ENCODE measurements around the gene PDXK. TPM values are rescaled to one million over a fixed set of nuclear protein-coding genes. Genes with fewer than 3 reads are reported as not detected.

PDXK gene
- total and polyA plus RNA-seq, 5 experiments from 2014 or later = 27.1 to 60.6 (median 36.0) TPM

GRCh38 chr21:43767498-43767983, 48.6 kb downstream of the PDXK start:
- no peaks in the 10 kb centered on the region for H3K9me3 Mint-ChIP-seq
- H3K4me1 Mint-ChIP-seq = peaks cover 4 to 7% (median 5%) of the 10 kb centered on the region in 4 donors
- DNase-seq (no peak), ATAC-seq (no peak)
- no peak overlapping the region for H3K27ac Mint-ChIP-seq
- POLR2A ChIA-PET = no interaction called here
- H3K36me3 Mint-ChIP-seq = peaks cover 0 to 11% (median 5%) of the 10 kb centered on the region in 3 donors
- no peak overlapping the region for H3K4me3 Mint-ChIP-seq
- no peaks in the 10 kb centered on the region for H3K27me3 Mint-ChIP-seq

- Mint-ChIP-seq H3K4me3 (no peak overlapping the region), H3K27ac (peak overlapping the region in 3 of 10 donors; percentile 33 to 69 (median 48)), H3K9me3 (no peaks in the 10 kb centered on the region), H3K36me3 (peaks cover 0 to 14% (median 4%) of the 10 kb centered on the region in 3 donors), H3K27me3 (no peaks in the 10 kb centered on the region), H3K4me1 (peaks cover 4 to 9% (median 5%) of the 10 kb centered on the region in 4 donors)
- no peak for ATAC-seq
- no peak for DNase-seq
- POLR2A ChIA-PET = interaction anchor here (1.0 kb wide), 1 partner anchor 21 kb away, joined by 3 read pairs; no protein-coding TSS in a partner anchor
Observed at GRCh38 chr21:43767984-43768867, 49.3 kb downstream of the PDXK start.

- DNase-seq (no peak), ATAC-seq (no peak)
- POLR2A ChIA-PET = interaction anchor here (1.0 kb wide), 1 partner anchor 20 kb away, joined by 3 read pairs; no protein-coding TSS in a partner anchor
- Mint-ChIP-seq H3K27me3 (no peaks in the 10 kb centered on the region), H3K4me1 (peaks cover 4 to 10% (median 5%) of the 10 kb centered on the region in 4 donors), H3K27ac (peak overlapping the region in 3 of 10 donors; percentile 33 to 69 (median 48)), H3K4me3 (no peak overlapping the region), H3K36me3 (peaks cover 0 to 18% (median 4%) of the 10 kb centered on the region in 3 donors), H3K9me3 (no peaks in the 10 kb centered on the region)
Observed at GRCh38 chr21:43768868-43769167, 49.9 kb downstream of the PDXK start.

- H3K4me3 Mint-ChIP-seq = no peak overlapping the region
- no peak overlapping the region for H3K27ac Mint-ChIP-seq
- H3K36me3 Mint-ChIP-seq = peaks cover 0 to 23% (median 4%) of the 10 kb centered on the region in 3 donors
- DNase-seq (no peak), ATAC-seq (no peak)
- H3K9me3 Mint-ChIP-seq = no peaks in the 10 kb centered on the region
- H3K27me3 Mint-ChIP-seq = no peaks in the 10 kb centered on the region
- POLR2A ChIA-PET = interaction anchor here (1.0 kb wide), 1 partner anchor 19 kb away, joined by 3 read pairs; no protein-coding TSS in a partner anchor
- H3K4me1 Mint-ChIP-seq = peaks cover 8 to 12% (median 10%) of the 10 kb centered on the region in 4 donors
Observed at GRCh38 chr21:43769325-43769958, 50.5 kb downstream of the PDXK start.

GRCh38 chr21:43770066-43770655, 51.2 kb downstream of the PDXK start:
- H3K4me3 Mint-ChIP-seq = no peak overlapping the region
- POLR2A ChIA-PET = no interaction called here
- H3K4me1 Mint-ChIP-seq = peaks cover 14 to 17% (median 16%) of the 10 kb centered on the region in 4 donors
- DNase-seq (no peak), ATAC-seq (no peak)
- peaks cover 0 to 23% (median 6%) of the 10 kb centered on the region in 3 donors for H3K36me3 Mint-ChIP-seq
- H3K27me3 Mint-ChIP-seq = no peaks in the 10 kb centered on the region
- H3K27ac Mint-ChIP-seq = no peak overlapping the region
- no peaks in the 10 kb centered on the region for H3K9me3 Mint-ChIP-seq

- peaks cover 17 to 24% (median 23%) of the 10 kb centered on the region in 4 donors for H3K4me1 Mint-ChIP-seq
- DNase-seq = no peak
- H3K4me3 Mint-ChIP-seq = no peak overlapping the region
- H3K27ac Mint-ChIP-seq = peak overlapping the region in 1 of 10 donors; percentile 43
- POLR2A ChIA-PET = no interaction called here
- no peak for ATAC-seq
- no peaks in the 10 kb centered on the region for H3K27me3 Mint-ChIP-seq
- no peaks in the 10 kb centered on the region for H3K9me3 Mint-ChIP-seq
- peaks cover 0 to 25% (median 6%) of the 10 kb centered on the region in 3 donors for H3K36me3 Mint-ChIP-seq
Observed at GRCh38 chr21:43771199-43771675, 52.3 kb downstream of the PDXK start.

- no peak overlapping the region for H3K27ac Mint-ChIP-seq
- H3K9me3 Mint-ChIP-seq = no peaks in the 10 kb centered on the region
- no peaks in the 10 kb centered on the region for H3K27me3 Mint-ChIP-seq
- H3K4me3 Mint-ChIP-seq = no peak overlapping the region
- DNase-seq (no peak), ATAC-seq (no peak)
- H3K36me3 Mint-ChIP-seq = peaks cover 0 to 25% (median 6%) of the 10 kb centered on the region in 3 donors
- POLR2A ChIA-PET = no interaction called here
- H3K4me1 Mint-ChIP-seq = peaks cover 17 to 24% (median 23%) of the 10 kb centered on the region in 4 donors
Observed at GRCh38 chr21:43771698-43772424, 52.9 kb downstream of the PDXK start.

GRCh38 chr21:43772425-43772821, 53.5 kb downstream of the PDXK start:
- peaks cover 17 to 25% (median 24%) of the 10 kb centered on the region in 4 donors for H3K4me1 Mint-ChIP-seq
- H3K9me3 Mint-ChIP-seq = no peaks in the 10 kb centered on the region
- no peak overlapping the region for H3K4me3 Mint-ChIP-seq
- peaks cover 0 to 25% (median 6%) of the 10 kb centered on the region in 3 donors for H3K36me3 Mint-ChIP-seq
- POLR2A ChIA-PET = no interaction called here
- no peak for DNase-seq
- no peaks in the 10 kb centered on the region for H3K27me3 Mint-ChIP-seq
- no peak for ATAC-seq
- no peak overlapping the region for H3K27ac Mint-ChIP-seq

GRCh38 chr21:43774163-43774562, 55.2 kb downstream of the PDXK start:
- Mint-ChIP-seq H3K4me3 (peak overlapping the region in 9 of 10 donors; percentile 24 to 95 (median 74)), H3K4me1 (peaks cover 29 to 42% (median 37%) of the 10 kb centered on the region in 4 donors), H3K36me3 (peaks cover 0 to 25% (median 6%) of the 10 kb centered on the region in 3 donors), H3K27me3 (no peaks in the 10 kb centered on the region), H3K9me3 (no peaks in the 10 kb centered on the region), H3K27ac (peak overlapping the region in 4 of 10 donors; percentile 12 to 46 (median 24))
- ATAC-seq (no peak), DNase-seq (no peak)
- POLR2A ChIA-PET = no interaction called here

GRCh38 chr21:43775190-43775589, 56.3 kb downstream of the PDXK start:
- ATAC-seq = no peak
- no peaks in the 10 kb centered on the region for H3K27me3 Mint-ChIP-seq
- peak overlapping the region; percentile 89 to 95 (median 91) for H3K4me3 Mint-ChIP-seq
- POLR2A ChIA-PET = interaction anchor here (0.6 kb wide), 1 partner anchor 102 kb away, joined by 6 read pairs; no protein-coding TSS in a partner anchor
- H3K36me3 Mint-ChIP-seq = peaks cover 0 to 25% (median 6%) of the 10 kb centered on the region in 3 donors
- H3K9me3 Mint-ChIP-seq = no peaks in the 10 kb centered on the region
- H3K27ac Mint-ChIP-seq = peak overlapping the region; percentile 17 to 93 (median 86)
- no peak for DNase-seq
- H3K4me1 Mint-ChIP-seq = peaks cover 30 to 45% (median 41%) of the 10 kb centered on the region in 4 donors

GRCh38 chr21:43775795-43776430, 57.0 kb downstream of the PDXK start, which contains the start of gene CSTB:
TSS of gene CSTB (minus strand) at chr21:43776308. CDS start at chr21:43776269, 39 bp downstream.
- Mint-ChIP-seq H3K36me3 (peaks cover 0 to 25% (median 6%) of the 10 kb centered on the region in 3 donors), H3K27ac (peak within 1 kb of the TSS; percentile 40 to 93 (median 88)), H3K4me1 (peaks cover 30 to 45% (median 41%) of the 10 kb centered on the region in 4 donors)

More at GRCh38 chr21:43775795-43776430, 57.0 kb downstream of the PDXK start, which contains the start of gene CSTB:
- Mint-ChIP-seq H3K4me3 (peak within 1 kb of the TSS; percentile 89 to 95 (median 91)), H3K9me3 (no peaks in the 10 kb centered on the region), H3K27me3 (no peaks in the 10 kb centered on the region)
- peak; percentile 72 to 93 (median 79) for DNase-seq
- ATAC-seq = peak; percentile 82 to 83
- POLR2A ChIA-PET = no interaction called here

Measured in naive thymus-derived CD8-positive, alpha-beta T cell (primary cell).